Stimulated activated CD4-positive, alpha-beta T cell treated with anti-CD3 and anti-CD28 coated beads, Interleukin-2, amount 100 ng/mL, for 24 hours (primary cell): ENCODE results near the gene NBEA.
"Not testable (repeated sequence)": the region's sequence is repeated elsewhere in the genome, so short reads cannot be mapped to it uniquely, and the experiment has no call there.

Experiments used
- DNase-seq, 2 donors: peaks; one replicate each; pipeline ENCODE4 v3.0.0-alpha.2; 2020

Gene NBEA

DNA sequence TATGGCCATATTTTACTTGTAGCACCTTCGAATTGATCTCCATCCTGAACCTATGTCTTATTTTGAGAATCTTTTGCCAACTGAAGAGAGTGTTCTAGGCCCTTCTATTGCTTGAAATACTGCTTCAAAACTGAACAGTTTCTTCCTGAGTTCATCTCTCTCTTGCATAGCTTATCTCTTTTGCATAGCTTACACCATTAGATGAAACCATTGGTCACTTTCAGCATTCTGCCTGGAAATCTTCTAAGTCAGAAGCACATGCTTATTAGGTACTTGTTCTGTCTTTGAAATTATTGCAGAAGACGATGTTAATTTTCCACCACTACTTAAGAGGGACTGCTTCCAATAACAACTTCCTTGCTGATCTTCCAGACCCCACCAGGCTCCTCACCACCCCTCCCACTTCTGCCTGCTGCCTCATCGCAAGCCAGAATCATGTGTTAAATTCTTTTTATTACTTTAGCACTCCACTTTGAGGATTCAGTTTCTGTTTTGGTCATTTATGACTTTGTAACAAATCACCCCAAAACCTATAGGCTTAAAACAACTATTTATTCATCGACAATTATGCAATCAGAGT, 656.8 kb downstream of the NBEA start:
- no peak for DNase-seq

DNA sequence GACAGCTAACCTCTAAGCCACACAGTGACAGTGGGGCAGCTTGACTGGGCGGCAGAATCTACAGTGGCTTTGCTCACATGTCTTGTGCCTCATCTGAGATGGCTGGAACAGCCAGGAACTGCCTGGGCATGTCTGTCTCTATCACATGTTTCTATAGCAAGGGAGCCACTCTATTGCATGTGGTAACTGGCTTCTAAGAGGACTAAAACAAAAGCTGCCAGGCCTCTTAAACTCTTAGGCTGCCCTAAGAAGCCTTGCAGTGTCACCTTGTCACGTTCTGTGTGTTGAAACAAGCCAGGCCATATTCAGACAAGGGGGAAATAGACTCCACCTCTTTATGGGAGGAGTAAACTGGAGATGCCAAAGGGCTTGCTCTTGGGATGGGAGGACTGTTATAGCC, 657.3 kb downstream of the NBEA start:
- DNase-seq = no peak

DNA sequence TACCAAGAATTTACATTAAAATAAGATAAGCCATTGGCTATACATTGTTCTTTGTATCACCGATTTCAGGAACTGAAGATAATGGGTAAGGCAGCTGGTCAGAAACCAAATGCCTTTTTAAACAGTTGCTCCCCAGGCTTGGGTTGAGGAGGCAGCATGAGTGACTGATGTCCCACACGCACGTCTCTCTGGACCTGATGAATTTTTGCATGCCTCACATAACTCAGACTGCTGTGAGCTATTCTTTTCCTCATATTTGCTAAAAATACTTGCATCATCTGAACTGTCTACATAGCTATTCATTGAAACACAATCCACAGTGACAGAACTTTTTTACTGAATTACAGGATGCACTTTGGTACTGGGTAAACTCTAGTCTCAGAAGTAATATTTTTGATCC, 658.1 kb downstream of the NBEA start:
- DNase-seq = no peak

DNA sequence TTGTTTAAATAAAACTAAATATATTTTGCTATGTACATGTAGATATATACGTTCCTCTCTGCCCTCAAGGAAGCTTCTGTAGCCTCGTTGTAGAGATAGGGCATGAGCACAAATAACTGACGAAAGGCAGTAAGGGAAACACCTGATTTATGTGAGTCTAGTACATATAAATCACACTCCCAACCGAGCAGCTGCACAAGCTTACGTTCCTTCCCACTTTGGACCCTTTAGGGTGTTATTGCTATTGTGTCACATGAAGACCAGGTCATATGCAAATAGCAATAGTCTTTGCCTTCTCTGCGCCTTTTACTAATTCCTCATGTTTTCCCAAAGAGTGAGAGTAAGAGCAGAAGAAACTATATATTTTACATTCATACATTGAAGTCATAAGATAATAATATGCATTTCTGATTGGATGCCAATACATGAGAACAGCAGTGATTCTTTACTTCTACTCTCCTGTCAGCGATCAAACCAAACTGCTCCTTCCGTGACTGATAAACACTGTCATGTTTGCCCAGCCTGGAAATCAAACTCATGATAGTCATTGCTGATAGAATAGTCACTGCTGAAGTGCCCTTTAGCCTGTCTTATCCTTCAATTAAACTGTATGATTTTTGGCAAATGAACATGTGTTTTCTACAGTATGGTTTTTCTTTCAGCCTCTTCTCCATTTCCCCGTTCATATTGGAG, 661.7 kb downstream of the NBEA start:
- DNase-seq = no peak

DNA sequence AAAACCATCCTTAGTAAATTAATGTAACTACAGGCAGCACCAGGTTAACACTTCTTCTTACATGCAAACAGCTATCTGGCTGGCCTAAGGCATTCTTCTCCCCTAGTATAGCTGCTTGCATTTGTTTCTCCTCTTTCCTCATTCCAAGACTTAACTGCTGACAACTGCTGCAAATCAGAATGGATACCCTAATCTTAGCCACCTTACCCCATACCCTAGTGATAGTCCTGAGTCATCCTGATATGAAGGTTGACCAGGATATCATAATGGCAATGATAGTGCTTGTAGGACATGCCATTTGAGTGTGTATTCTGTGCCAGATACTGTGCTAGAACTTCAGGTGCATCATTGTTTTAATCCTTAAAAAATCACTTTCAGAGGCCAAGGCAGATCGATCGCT, 672.6 kb downstream of the NBEA start:
- no peak for DNase-seq

DNA sequence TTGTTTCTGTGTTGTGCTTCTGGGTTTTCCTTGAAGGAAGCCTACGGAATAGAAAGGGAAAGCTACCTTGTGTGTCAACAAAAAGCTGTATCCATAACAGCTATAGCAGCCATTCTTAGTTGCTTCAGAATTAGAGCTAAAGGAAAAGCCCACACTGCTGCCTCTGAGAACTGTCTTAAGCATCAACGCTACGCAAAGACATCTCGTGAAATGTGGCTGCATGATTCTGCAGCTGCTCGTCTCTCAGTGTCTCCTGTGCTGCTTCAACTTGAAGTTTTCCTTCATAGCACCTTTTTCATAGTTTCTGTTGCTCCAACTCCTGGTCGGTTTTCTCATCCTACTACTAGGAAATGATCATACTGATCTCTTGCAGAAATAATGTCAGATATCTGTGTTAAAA, 675.4 kb downstream of the NBEA start:
- DNase-seq = no peak

DNA sequence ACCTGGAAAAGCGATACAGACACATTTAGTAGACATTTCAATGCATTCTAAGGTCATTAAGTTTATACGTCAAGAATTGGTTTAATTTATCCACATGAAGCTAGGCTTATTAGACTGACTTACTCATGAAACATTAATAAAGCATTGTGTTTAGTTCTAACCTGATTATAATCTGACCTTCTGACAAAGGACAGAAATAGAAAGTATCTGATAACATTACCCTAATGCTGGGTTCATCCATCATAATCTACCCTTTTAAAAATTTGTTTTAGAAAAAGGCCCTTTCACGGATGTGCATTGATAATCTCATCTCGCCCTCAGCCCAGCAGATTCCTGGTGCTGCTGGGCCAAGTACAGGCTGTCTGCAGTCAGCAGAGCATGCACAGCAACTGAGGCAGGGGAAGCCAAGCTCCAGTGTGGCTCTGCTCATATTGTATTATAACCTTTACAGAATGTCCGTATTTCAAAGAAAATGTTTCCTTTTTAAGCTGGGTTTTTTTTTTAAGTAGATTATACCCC, 676.6 kb downstream of the NBEA start:
- DNase-seq = no peak

DNA sequence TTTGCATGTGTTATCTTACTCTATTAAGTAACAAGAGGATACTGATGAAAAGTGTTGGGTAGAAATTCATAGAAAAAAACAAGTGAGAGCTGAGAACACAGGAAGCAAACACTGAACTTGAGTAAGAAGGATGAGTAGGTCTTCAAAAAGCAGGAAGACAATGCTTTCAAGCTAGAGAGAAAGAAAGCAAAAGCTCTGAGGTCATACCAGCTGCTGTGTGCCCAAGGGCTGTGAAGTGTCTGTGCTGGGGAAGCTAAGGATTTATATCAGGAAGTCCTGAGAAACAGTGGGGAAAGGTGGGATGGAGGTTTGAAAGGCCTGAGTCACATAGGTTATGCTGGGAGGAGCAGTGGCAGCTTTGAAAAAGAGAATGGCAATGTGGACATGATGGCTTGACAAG, 679.9 kb downstream of the NBEA start:
- no peak for DNase-seq

DNA sequence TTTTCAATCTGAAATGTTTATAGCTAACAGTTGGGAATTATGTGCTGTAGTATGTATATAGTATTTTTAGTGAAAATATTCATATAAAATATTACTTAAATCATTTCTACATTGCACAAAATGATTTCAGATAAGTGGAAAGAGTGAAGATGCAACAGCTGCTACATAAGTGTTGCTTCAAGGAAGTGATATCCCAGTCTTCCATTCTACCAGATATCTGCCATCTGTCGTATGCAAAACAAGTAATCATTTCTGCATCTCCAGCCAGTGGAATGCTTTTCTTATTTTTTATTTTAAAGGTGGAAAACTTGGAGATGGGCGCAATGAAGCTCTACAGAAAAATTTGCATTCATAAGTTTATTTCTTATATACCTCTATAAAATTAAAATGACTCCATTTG, 687.0 kb downstream of the NBEA start:
- DNase-seq = no peak

DNA sequence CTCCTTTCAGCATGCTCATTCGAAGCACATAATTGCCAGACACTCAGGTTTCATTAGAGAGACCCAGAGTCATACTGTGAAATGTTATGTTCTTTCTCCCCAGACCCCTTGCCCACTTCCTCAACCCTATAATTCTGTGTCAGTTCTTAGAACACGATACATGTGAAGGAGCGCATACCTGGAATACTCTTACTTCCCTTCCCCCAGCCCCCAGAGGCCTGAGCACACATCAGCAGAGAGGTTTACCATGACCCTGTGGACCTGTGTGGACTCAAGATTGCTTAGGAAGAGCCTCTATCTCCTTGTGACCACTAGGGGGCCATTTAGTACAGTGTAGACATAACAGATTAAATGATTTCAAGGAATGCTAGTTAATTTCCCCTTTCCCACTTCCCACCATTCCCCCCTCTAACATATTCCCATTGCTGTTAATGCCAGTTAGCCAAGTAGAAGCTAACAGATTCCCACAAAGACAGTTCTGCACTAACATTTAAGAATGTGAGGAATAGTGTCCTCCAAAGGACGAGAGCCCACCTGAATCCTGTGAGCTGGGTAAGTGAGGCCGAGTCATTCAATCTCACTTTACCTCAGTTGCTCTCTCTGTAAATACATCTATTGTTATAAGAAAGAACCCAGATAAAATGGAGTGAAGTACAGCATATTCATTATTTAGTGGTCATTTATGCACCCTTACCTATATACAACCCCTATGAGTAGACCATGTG, 688.6 kb downstream of the NBEA start:
- no peak for DNase-seq

DNA sequence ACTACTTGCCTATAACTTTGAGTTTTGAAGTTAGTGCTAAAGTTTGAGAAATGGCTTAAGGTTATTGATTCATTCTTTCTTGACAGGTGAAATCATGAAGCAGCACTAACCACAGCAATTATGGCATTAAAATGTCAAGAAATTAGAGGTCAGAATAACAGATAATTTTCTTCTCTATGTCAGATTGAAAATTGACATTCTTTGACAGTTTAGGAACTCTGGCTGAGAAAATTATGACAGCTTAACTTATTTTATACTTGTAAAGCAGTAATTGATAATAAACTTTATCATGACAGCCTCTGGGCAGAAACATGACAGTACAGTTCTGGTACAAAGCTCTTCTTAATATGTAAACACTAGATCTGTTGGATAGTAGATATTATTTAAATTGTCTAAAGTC, 689.6 kb downstream of the NBEA start:
- DNase-seq = no peak

DNA sequence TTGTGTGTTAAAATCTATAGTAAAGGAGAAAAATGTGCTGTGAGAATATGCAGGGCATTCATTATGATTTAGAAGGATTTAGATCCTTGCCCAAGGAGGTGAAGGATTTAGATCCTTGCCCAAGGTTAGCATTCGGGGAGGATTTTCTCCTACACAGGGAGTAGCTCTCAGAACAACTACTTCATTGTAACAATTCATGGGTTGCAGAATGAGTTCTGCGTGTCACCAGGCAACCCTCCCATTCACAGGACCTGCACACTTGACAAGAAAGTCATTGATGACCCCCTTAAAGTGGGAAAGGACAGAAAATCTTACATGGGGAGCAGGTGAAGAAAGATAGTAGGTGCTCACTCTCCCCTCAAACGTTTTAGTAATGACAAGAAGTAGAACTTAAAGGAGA, 701.6 kb downstream of the NBEA start:
- DNase-seq = no peak

DNA sequence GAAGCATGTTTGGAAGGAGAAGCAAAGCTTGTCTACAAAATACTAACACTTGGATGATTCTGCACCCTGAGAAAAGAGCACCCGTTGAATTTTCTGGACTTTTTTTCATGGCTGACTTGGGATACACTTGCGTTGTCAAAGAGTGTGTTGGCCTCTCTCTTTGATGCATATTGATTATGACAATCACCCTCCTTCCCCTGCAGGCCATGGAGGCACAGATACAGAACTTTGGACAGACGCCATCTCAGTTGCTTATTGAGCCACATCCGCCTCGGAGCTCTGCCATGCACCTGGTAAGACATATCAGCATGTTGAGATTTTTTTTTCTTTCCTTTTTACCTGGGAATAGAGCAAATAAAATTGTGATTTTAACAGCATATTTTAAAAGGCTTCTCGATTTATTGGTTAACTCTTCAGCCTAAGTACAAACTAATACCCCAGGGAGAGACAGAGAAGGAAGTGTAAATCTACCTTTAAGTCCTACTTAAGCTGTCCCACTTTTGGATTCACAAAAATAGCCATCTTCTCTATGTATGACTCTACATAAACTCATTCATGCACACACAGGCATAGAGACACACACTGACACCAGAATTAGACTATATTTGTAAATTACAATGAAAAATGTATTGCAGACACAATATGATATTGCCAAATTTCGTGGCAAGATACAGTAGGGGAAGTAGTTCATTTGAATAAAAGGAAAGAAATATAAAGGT, 704.1 kb downstream of the NBEA start:
- no peak for DNase-seq

DNA sequence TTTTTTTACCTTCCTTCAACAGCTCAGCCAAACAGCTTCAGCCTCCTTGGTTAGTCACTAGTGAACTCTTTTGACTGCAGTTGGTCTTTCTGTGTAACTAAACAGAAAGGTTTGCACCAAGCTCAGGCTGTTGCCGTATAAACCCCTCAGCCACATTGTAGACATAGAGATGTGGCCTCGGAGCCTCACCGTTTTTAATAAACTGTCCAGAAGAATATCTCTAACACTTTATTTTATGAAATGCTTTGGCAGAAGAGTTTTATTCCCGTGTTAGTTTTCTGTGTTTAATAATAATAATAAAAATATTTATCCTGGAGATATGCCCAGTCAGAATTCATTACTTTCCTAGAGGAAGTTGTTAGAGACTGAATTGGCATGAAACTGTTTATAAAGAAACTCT, 706.1 kb downstream of the NBEA start:
- no peak for DNase-seq

DNA sequence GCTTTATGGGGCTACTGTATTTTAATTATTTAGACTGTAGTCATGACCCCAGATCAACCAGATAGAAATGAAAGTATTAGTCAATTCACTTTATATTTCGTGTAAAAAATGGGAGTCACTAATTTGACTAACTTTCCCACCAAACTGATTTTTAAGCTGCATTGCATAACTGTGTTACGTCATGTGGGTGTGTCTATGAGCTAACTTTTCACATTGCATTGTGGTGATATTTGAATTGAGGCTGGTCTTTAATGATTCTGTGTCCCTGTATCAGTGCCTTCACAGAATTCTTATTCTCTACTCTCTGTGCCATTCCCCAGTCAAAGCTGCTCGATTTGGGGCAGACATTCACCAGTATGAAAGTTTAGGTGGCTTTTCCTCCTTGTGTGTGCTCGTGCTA, 707.1 kb downstream of the NBEA start:
- DNase-seq = no peak

DNA sequence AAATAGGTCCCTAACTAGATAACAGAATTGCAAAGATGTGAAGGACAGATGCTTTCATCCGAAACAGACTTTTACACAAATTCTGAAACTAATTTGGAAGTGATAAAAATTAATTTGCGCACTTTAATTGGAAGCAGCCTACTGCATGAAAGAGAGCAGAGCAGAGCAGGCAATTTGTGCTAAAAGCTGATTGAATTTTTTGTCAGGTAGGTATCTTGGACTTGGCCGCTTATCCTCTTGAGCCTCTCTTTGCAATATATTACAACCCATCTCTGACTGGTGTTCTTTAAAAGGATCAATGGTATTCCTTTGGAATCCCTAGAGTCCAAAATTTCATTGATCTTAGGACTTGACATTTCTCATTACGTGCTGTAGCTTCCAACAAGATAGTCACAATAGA, 717.7 kb downstream of the NBEA start:
- DNase-seq = no peak

DNA sequence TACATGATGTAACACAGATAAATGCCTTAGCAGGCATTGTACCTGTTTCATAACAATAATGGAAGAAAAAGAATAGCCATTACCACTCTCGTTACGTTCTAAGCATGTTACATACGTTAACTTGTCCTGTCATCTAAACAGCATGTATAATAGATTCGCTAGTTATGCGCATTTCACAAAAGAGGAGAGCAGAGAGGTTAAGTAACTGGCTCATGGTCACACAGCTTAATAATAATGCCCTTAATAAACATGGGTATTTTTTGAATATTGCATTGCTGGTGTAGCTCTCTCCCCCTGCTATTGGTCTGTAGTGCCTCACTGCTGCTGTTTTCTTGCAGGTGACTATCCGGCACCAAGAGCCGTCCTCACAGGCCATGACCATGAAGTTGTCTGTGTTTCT, 722.7 kb downstream of the NBEA start:
- DNase-seq = no peak

DNA sequence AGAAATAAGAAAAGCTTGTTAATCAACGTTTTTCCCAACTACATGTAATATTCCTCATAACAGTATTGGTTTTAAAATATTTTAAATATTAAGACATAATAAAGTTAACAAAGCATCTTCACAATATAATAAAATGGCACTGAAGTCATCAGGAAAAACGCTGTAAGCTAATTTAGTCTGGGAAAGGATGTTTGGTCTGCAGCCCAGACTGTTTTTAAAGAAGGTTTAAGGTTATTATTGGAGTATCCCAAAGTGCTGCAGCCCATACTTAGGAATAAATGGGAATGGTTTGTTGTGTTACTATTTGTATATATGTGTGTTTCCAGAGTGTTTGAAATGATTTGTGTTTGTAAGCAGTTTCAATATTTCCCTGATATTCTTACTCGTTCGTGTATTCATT, 727.3 kb downstream of the NBEA start:
- DNase-seq = no peak

DNA sequence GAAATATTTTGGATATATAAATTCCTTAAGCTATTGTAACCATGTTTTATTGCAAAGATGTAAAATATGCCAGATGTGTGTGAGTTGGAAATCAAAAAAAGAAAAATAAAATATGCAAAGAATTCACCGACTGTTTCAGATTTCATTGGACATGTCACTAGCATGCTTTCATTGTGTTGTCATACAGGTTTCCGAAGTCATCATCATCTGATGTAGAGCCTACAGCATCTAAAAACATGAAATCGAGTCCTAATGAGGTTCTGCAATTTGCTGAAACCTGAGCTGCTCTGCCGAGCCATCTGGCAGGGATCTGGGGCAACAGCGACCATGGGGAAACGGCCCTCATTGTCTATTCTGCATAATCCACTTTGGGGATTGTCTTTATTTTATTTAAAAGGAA, 730.5 kb downstream of the NBEA start:
- DNase-seq = no peak

DNA sequence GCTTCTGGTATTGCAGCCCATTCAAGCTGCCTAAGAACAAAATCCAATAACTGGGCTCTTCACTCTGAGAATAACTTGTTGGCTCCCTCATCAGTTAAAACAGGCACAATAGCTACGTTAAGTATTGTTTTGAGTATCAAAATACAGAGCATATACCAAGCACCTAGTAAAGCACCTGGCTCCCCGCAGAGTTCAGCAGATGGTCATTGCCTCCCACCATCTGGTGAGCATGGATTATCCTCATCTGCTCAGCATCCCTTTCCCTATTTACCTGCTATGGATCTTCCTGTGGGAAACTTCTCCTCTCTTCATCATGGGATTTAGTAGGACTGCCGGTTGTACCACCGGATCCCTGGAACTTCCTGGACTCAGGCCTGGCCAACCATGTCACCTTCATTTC, 733.6 kb downstream of the NBEA start:
- DNase-seq = no peak

DNA sequence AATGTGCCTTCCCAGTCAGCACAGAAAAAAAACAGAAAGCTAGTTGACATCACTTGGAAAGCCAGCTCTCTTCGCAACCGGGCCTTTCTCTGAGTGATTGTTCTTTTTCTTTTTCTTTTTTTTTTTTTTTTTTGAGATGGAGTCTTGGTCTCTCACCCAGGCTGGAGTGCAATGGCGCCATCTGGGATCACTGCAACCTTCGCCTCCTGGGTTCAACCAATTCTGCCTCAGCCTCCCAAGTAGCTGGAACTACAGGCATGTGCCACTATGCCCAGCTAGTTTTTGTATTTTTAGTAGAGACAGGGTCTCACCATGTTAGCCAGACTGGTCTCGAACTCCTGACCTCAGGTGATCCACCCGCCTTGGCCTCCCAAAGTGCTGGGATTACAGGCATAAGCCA, 735.8 kb downstream of the NBEA start:
- DNase-seq = not testable (repeated sequence)

DNA sequence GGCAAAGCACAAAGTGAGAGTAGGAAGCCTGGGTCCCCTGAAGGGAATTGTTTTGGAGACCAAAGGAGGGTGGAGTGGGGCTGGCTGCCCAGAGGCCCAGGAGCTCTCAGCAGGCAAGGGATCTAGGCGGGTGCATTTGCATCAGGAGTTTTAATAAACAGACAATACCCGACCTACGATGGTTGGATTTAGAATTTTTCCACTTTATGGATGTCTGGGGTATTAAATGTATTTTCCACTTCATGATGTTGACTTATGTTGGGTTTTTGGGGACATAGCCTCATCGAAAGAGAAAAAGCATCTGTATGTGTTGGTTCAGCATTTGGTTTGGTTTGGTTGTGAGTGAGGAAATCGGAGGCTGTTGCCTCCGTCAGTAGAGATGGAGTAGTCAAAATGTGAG, 739.6 kb downstream of the NBEA start:
- no peak for DNase-seq

DNA sequence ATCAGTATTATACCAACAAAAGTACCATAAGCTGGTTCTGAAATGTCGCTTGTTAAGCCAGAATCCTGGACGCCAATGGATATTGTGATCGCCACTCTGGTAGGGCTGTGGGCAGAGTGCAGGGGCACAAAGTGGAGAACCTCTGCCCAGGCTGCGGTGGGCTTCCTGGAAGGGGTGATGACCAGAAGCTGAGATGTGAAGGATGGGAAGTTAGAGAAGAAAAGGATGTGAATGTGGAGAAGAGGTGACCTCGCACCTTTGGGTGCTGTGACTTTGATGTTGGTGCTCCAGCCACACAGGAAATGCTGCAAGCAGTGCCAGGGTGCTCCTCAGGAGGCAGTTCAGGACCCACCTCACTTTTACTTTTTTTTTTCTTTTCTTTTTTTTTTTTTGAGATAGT, 742.4 kb downstream of the NBEA start:
- no peak for DNase-seq

DNA sequence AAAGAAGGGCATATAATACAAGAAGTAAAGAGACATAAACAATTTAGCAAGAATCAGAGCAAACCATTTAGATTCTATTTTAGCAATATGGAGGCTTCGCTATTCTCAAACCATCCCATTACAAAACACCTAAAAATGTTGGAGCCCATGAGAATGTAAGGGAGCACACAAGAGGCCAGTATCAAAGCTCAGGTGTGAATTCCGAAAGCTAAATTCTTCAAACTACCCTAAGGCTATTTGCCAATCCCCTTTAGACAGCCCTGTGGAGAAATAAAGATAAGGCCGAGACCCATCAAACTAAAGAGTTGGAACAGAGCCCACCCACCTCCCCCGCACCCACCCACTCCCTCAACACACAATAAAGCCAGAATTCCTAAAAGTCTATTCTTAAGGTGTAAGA, 745.3 kb downstream of the NBEA start:
- DNase-seq = no peak
